NCI-H524 treated with DMSO at 0.1 percent for 48 hours (cell line): ENCODE measurements around the gene TP53I13.

ENCODE experiments used
- DNase-seq: peaks from one replicate; lab custom pipeline; 2025; lab: John Stamatoyannopoulos, UW

Gene TP53I13

GRCh38 chr17:29581583-29582253, 13.2 kb downstream of the TP53I13 start:
- DNase-seq = no peak

GRCh38 chr17:29582254-29582765, 13.8 kb downstream of the TP53I13 start:
- DNase-seq = no peak

GRCh38 chr17:29582772-29583171, 14.3 kb downstream of the TP53I13 start:
- no peak for DNase-seq

GRCh38 chr17:29583324-29584248, 15.1 kb downstream of the TP53I13 start:
- no peak for DNase-seq

GRCh38 chr17:29584452-29585079, 16.1 kb downstream of the TP53I13 start:
- no peak for DNase-seq

GRCh38 chr17:29585080-29585751, 16.7 kb downstream of the TP53I13 start:
- no peak for DNase-seq

- no peak for DNase-seq
These were observed 18.4 kb downstream of the TP53I13 start for GRCh38 chr17:29586676-29587469.

GRCh38 chr17:29587591-29587990, 19.1 kb downstream of the TP53I13 start:
- no peak for DNase-seq

- no peak for DNase-seq
These were observed 19.6 kb downstream of the TP53I13 start for GRCh38 chr17:29588017-29588561.

GRCh38 chr17:29588562-29589411, 20.3 kb downstream of the TP53I13 start:
- DNase-seq = no peak

GRCh38 chr17:29589524-29590410, 21.3 kb downstream of the TP53I13 start, which contains the start of gene GIT1:
Gene GIT1, minus strand, starts transcription at chr17:29589648. Its CDS starts 270 bp downstream, at chr17:29589378.
- DNase-seq = no peak

- peak; percentile 76 for DNase-seq
These were observed 22.1 kb downstream of the TP53I13 start for GRCh38 chr17:29590411-29591145.

- DNase-seq = no peak
These were observed 22.7 kb downstream of the TP53I13 start for GRCh38 chr17:29591146-29591736.

- peak; percentile 87 for DNase-seq
These were observed 23.5 kb downstream of the TP53I13 start for GRCh38 chr17:29591737-29592608.

- DNase-seq = peak; percentile 68
These were observed 24.5 kb downstream of the TP53I13 start, which contains the start of gene ANKRD13B for GRCh38 chr17:29592850-29593551. Gene ANKRD13B, plus strand, starts transcription at chr17:29593132. Its CDS starts 490 bp downstream, at chr17:29593622.
